GM12878 (cell line): ENCODE measurements around the gene BMERB1. TPM values are rescaled to one million over a fixed set of nuclear protein-coding genes. Genes with fewer than 3 reads are reported as not detected.

Source experiments
- ATAC-seq: fragments of 200-7000 bp; cut with Tn5 transposase; 3 replicates; pipeline ENCODE4 v1.9.1; 2020; ENCODE audit warnings: mild to moderate bottlenecking, moderate library complexity
- BruUV-seq: library from RNA; stranded (reverse); fragments of 400-500 nt; replicated peaks from 2 replicates; lab custom pipeline; 2021; lab: Mats Ljungman, UMichigan
- CTCF ChIA-PET: fragments of 300-600 bp; sonication (Branson Sonifier 250); formaldehyde crosslinking; extraction: SDS; loops from one replicate; lab custom pipeline; 2021; ENCODE audit warnings: inconsistent platforms; lab: Yijun Ruan, JAX
- POLR2A ChIA-PET: fragments of 350-600 bp; formaldehyde crosslinking; extraction: SDS; loops from one replicate; lab custom pipeline; 2021; ENCODE audit warnings: inconsistent platforms; lab: Charles Lee
- RAD21 ChIA-PET: fragments of 300-600 bp; sonication (Branson Sonifier 250); formaldehyde crosslinking; loops from one replicate; lab custom pipeline; 2023; ENCODE audit warnings: antibody characterized with exemption; ENCODE audit not compliant: unreplicated experiment; lab: Charles Lee
- SMC1A ChIA-PET: fragments of 300-600 bp; sonication (Branson Sonifier 250); formaldehyde crosslinking; loops from one replicate; lab custom pipeline; 2023; ENCODE audit not compliant: unreplicated experiment, uncharacterized antibody; lab: Charles Lee
- DNase-seq: peaks from one replicate; pipeline ENCODE4 v3.0.0-alpha.2; 2011; ENCODE audit warnings: low read depth, low spot score
- FAIRE-seq: peaks from 3 replicates; lab custom pipeline; 2011; peaks lifted over from hg19 to GRCh38; lab: Jason Lieb, UNC
- H2AFZ ChIP-seq: 2 replicates; pipeline ENCODE4 v1.6.0; 2011; ENCODE audit warnings: low read depth, low read length, control low read depth; ENCODE audit not compliant: control insufficient read depth
- H3K27ac ChIP-seq: 2 replicates; pipeline ENCODE4 v1.5.1; 2011; ENCODE audit warnings: control low read depth; ENCODE audit not compliant: control insufficient read depth, insufficient read depth
- H3K27me3 ChIP-seq, 2 experiments: replicated peaks in 1 of 2; 2 replicates each; pipeline versions ENCODE4 v1.6.0 to v1.6.1; 2011; ENCODE audit warnings: low read length in 1 of 2; ENCODE audit not compliant: control insufficient read depth in 2 of 2, insufficient read depth in 2 of 2
- H3K36me3 ChIP-seq, 2 experiments: 2 replicates each; pipeline ENCODE4 v1.5.1; 2011; ENCODE audit warnings: low read length in 1 of 2; ENCODE audit not compliant: control insufficient read depth in 2 of 2, insufficient read depth in 2 of 2
- H3K4me1 ChIP-seq: 2 replicates; pipeline ENCODE4 v1.6.1; 2011; ENCODE audit warnings: mild to moderate bottlenecking, low read length, moderate library complexity, mixed read lengths; ENCODE audit not compliant: control insufficient read depth, insufficient read depth
- H3K4me2 ChIP-seq: 2 replicates; pipeline ENCODE4 v1.6.0; 2011; ENCODE audit warnings: control low read depth; ENCODE audit not compliant: control insufficient read depth, insufficient read depth
- H3K4me3 ChIP-seq: fragments of 200-600 bp; sonication (generic); 2 replicates; pipeline ENCODE4 v1.5.1; 2016
- H3K79me2 ChIP-seq: 2 replicates; pipeline ENCODE4 v1.6.0; 2011; ENCODE audit warnings: low read length; ENCODE audit not compliant: control insufficient read depth, insufficient read depth
- H3K9ac ChIP-seq: 2 replicates; pipeline ENCODE4 v1.8.0; 2011; ENCODE audit warnings: low read length, control low read depth, mixed read lengths; ENCODE audit not compliant: control insufficient read depth, insufficient read depth
- H3K9me3 ChIP-seq: replicated peaks from 3 replicates; pipeline ENCODE4 v1.5.1; 2011; ENCODE audit warnings: mild to moderate bottlenecking, low read length; ENCODE audit not compliant: control insufficient read depth, insufficient read depth
- H4K20me1 ChIP-seq: 2 replicates; pipeline ENCODE4 v1.6.0; 2011; ENCODE audit not compliant: control insufficient read depth, insufficient read depth
- BACH1 ChIP-seq: fragments of 450-650 bp; IDR thresholded peaks from 2 replicates; pipeline ENCODE4 v1.6.1; 2017; ENCODE audit warnings: mild to moderate bottlenecking, borderline replicate concordance
- BMI1 ChIP-seq: fragments of 450-650 bp; IDR thresholded peaks from 2 replicates; pipeline ENCODE4 v1.6.1; 2016; ENCODE audit warnings: mild to moderate bottlenecking, moderate library complexity, borderline replicate concordance
- CHD4 ChIP-seq: fragments of 200-600 bp; sonication (generic); IDR thresholded peaks from 2 replicates; pipeline ENCODE4 v1.6.1; 2016; ENCODE audit warnings: mild to moderate bottlenecking
- CREM ChIP-seq: IDR thresholded peaks from 2 replicates; pipeline ENCODE4 v1.6.1; 2014; ENCODE audit warnings: antibody characterized with exemption, low read depth
- EZH2 ChIP-seq: IDR thresholded peaks from 2 replicates; pipeline ENCODE4 v1.6.1; 2012; ENCODE audit warnings: low read depth, mild to moderate bottlenecking, control low read depth, inconsistent platforms, low read length, borderline replicate concordance; ENCODE audit not compliant: control insufficient read depth
- IKZF1 ChIP-seq: fragments of 450-650 bp; conservative IDR thresholded peaks from 2 replicates; pipeline ENCODE4 v1.6.1; 2017; ENCODE audit warnings: antibody characterized with exemption, mild to moderate bottlenecking
- IKZF2 ChIP-seq, 2 experiments: fragments of 450-650 bp; IDR thresholded peaks; 2 replicates each; pipeline ENCODE4 v1.6.1; 2017; ENCODE audit warnings: mild to moderate bottlenecking in 2 of 2, moderate library complexity in 2 of 2
- JUNB ChIP-seq: IDR thresholded peaks from 2 replicates; pipeline ENCODE4 v1.6.1; 2016; ENCODE audit warnings: antibody characterized with exemption, mild to moderate bottlenecking
- NBN ChIP-seq: fragments of 450-650 bp; IDR thresholded peaks from 2 replicates; pipeline ENCODE4 v1.6.1; 2016
- RELA ChIP-seq: fragments of 450-650 bp; IDR thresholded peaks from 2 replicates; pipeline ENCODE4 v1.8.0; 2014; ENCODE audit warnings: borderline replicate concordance; ENCODE audit not compliant: partially characterized antibody
- RUNX3 ChIP-seq: IDR thresholded peaks from 2 replicates; pipeline ENCODE4 v1.6.1; 2012; ENCODE audit warnings: low read length, inconsistent platforms
- SREBF2 ChIP-seq: IDR thresholded peaks from 2 replicates; pipeline ENCODE4 v1.6.1; 2012; ENCODE audit warnings: mild to moderate bottlenecking, low read length
- STAT3 ChIP-seq: IDR thresholded peaks from 2 replicates; pipeline ENCODE4 v1.6.1; 2011; ENCODE audit warnings: low read depth, low read length, improper control_type of control experiment
- TARDBP ChIP-seq: IDR thresholded peaks from 2 replicates; pipeline ENCODE4 v1.6.1; 2016; ENCODE audit warnings: borderline replicate concordance
- YBX1 ChIP-seq: fragments of 450-650 bp; IDR thresholded peaks from 2 replicates; pipeline ENCODE4 v1.6.1; 2016; ENCODE audit warnings: antibody characterized with exemption
- ZNF274 ChIP-seq: IDR thresholded peaks from one replicate; pipeline ENCODE4 v1.8.0; 2011; ENCODE audit not compliant: insufficient read length, insufficient read depth
- WGBS: methylation state at CpG from one replicate; pipeline ENCODE4 v1.1.6; 2016; ENCODE audit warnings: low lambda C conversion rate; ENCODE audit not compliant: insufficient replicate concordance, insufficient coverage; ENCODE audit errors: missing lambda C conversion rate; 5-methylcytosine and 5-hydroxymethylcytosine counted together
- in situ Hi-C: fragments of 300-500 bp; cut with MboI; formaldehyde crosslinking; loops from 9 replicates; pipeline ENCODE4 v1.14.3; 2018; ENCODE audit warnings: mixed read lengths
- intact Hi-C: fragments of 100-400 bp; cut with micrococcal nuclease; formaldehyde crosslinking; loops from one replicate; pipeline ENCODE4 v1.14.2; 2022; ENCODE audit not compliant: unreplicated experiment
- polyA plus RNA-seq, 11 experiments: library from polyadenylated mRNA; depleted of rRNA in 4 of 11; unstranded in 6 of 11; stranded (reverse) in 5 of 11; fragments of >200 nt; fragmentation: Nextera tagmentation in 4 of 11; fragmentation: Illumina TruSeq in 1 of 11; extraction: Ambion mirVana in 4 of 11; extraction: Trizol in 1 of 11; gene quantifications; 1 replicate in 1 of 11; 2 replicates in 10 of 11; pipeline versions ENCODE4 v1.2.1 to v1.2.3, GENCODE V29; 2011 to 2016; ENCODE audit warnings: inconsistent platforms in 2 of 11, missing spikeins in 2 of 11, low read depth in 1 of 11
- total RNA-seq, 4 experiments: library from RNA; depleted of rRNA in 3 of 4; stranded (reverse); fragments of >200 nt in 3 of 4; fragmentation: Illumina TruSeq in 1 of 4; extraction: Trizol in 1 of 4; gene quantifications; 2 replicates each; pipeline versions ENCODE4 v1.2.1 to v1.2.3, GENCODE V29; 2013 to 2021
- TF ChIP-seq, protein P1 (sequence below): fragments of 450-650 bp; IDR thresholded peaks from 2 replicates; pipeline ENCODE4 v1.6.1; 2017; ENCODE audit warnings: mild to moderate bottlenecking, moderate library complexity
- TF ChIP-seq, protein P2 (sequence below): fragments of 450-650 bp; IDR thresholded peaks from 2 replicates; pipeline ENCODE4 v1.6.1; 2017; ENCODE audit warnings: mild to moderate bottlenecking, low read depth, inconsistent platforms; ENCODE audit not compliant: poor library complexity, severe bottlenecking

BMERB1 gene
- total and polyA plus RNA-seq, 10 of the 15 experiments (the other 5 are each of a cell fraction or from before 2014, with no cell fraction given) = 0.05 to 0.68 (median 0.34) TPM

DNA sequence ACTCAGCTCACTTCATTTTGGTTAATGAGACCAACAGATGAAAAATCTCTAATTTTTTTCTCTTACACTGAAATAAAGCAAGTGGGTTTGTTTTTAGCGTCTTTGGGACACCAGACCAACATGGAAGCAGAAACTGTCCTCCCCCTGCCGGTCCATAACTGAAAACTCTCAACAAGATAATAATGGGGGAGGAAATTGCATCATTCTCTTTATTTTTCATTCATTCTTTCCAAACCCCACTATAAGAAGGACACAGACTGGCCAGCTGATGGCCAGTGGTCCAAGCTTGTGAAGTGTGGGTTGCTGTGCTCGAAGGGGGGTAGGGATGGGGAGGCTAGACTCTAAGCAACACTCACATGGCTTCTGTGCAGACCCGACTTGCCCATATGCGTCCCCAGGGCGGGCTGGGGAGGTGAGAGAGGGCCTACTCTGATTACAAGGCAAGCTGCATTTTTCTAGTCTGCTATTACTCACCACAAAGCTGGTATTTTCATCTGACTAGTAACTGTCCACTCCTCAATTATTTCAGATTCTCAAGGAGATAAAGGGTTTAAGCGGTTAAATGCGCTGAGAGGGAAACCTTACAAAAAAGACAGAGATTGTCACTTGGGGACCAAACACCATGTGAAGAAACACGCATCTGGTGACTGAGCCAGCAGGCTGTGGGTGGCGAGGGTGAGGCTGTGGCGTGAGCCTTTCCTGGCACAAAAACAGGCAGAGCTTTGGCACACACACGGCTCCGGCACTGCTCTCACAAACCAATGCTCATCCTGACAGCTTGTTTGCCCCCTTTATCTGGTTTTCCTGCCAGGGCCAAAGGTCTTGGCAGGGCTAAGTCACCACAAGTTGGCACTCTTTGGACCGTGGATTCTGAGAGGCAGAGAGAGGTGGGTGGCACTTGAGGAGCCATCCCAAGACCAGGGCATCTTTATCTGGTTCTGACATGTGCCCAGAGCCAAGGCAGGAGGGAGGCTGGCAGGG is 170.4 kb downstream of the BMERB1 start:
- Histone ChIP-seq H2AFZ (no peak overlapping the region), H3K79me2 (no peaks in the 10 kb centered on the region), H4K20me1 (no peaks in the 10 kb centered on the region), H3K27me3 (no peaks in the 10 kb centered on the region), H3K36me3 (peaks cover 26 to 49% of the 10 kb centered on the region in 2 experiments), H3K4me3 (no peak overlapping the region), H3K9me3 (no peaks in the 10 kb centered on the region), H3K4me1 (no peaks in the 10 kb centered on the region), H3K27ac (no peak overlapping the region), H3K9ac (no peak overlapping the region), H3K4me2 (no peak overlapping the region)
- ATAC-seq = no peak
- RAD21 ChIA-PET = no interaction called here
- POLR2A ChIA-PET = interaction anchor here (0.9 kb wide), 1 partner anchor 12 kb away, joined by 3 read pairs; no protein-coding TSS in a partner anchor
- no TSS peak for BruUV-seq
- CTCF ChIA-PET = no interaction called here
- in situ Hi-C loops (no loop called here), intact Hi-C loops (no loop called here)
- TF ChIP-seq JUNB = no peak
- TF ChIP-seq NBN = no peak
- TF ChIP-seq TARDBP = no peak
- TF ChIP-seq RUNX3 = no peak
- TF ChIP-seq YBX1 = no peak
- no peak for TF ChIP-seq CHD4
- TF ChIP-seq SREBF2 = no peak
- no peak for TF ChIP-seq STAT3
- TF ChIP-seq, protein P1, sequence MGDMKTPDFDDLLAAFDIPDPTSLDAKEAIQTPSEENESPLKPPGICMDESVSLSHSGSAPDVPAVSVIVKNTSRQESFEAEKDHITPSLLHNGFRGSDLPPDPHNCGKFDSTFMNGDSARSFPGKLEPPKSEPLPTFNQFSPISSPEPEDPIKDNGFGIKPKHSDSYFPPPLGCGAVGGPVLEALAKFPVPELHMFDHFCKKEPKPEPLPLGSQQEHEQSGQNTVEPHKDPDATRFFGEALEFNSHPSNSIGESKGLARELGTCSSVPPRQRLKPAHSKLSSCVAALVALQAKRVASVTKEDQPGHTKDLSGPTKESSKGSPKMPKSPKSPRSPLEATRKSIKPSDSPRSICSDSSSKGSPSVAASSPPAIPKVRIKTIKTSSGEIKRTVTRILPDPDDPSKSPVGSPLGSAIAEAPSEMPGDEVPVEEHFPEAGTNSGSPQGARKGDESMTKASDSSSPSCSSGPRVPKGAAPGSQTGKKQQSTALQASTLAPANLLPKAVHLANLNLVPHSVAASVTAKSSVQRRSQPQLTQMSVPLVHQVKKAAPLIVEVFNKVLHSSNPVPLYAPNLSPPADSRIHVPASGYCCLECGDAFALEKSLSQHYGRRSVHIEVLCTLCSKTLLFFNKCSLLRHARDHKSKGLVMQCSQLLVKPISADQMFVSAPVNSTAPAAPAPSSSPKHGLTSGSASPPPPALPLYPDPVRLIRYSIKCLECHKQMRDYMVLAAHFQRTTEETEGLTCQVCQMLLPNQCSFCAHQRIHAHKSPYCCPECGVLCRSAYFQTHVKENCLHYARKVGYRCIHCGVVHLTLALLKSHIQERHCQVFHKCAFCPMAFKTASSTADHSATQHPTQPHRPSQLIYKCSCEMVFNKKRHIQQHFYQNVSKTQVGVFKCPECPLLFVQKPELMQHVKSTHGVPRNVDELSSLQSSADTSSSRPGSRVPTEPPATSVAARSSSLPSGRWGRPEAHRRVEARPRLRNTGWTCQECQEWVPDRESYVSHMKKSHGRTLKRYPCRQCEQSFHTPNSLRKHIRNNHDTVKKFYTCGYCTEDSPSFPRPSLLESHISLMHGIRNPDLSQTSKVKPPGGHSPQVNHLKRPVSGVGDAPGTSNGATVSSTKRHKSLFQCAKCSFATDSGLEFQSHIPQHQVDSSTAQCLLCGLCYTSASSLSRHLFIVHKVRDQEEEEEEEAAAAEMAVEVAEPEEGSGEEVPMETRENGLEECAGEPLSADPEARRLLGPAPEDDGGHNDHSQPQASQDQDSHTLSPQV = no peak
- TF ChIP-seq EZH2 = no peak
- TF ChIP-seq BMI1 = no peak
- TF ChIP-seq, protein P2, sequence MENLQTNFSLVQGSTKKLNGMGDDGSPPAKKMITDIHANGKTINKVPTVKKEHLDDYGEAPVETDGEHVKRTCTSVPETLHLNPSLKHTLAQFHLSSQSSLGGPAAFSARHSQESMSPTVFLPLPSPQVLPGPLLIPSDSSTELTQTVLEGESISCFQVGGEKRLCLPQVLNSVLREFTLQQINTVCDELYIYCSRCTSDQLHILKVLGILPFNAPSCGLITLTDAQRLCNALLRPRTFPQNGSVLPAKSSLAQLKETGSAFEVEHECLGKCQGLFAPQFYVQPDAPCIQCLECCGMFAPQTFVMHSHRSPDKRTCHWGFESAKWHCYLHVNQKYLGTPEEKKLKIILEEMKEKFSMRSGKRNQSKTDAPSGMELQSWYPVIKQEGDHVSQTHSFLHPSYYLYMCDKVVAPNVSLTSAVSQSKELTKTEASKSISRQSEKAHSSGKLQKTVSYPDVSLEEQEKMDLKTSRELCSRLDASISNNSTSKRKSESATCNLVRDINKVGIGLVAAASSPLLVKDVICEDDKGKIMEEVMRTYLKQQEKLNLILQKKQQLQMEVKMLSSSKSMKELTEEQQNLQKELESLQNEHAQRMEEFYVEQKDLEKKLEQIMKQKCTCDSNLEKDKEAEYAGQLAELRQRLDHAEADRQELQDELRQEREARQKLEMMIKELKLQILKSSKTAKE = no peak
- TF ChIP-seq BACH1 = no peak
- TF ChIP-seq ZNF274 = no peak
- no peak for TF ChIP-seq CREM
- TF ChIP-seq IKZF1 = no peak
- TF ChIP-seq RELA = no peak
- TF ChIP-seq IKZF2 (IDR thresholded peaks at IDR 0.05) = no peak
- SMC1A ChIA-PET = no interaction called here
- WGBS = 94% methylated on average over 14 of the region's 14 CpGs
- no peak for FAIRE-seq
- DNase-seq = no peak
